ENCODE results near the gene SIGLEC5. TPM values are rescaled to one million over a fixed set of nuclear protein-coding genes. Genes with fewer than 3 reads are reported as not detected.
A peak's percentile ranks its signal among the peaks of the same experiment; 100 is the strongest.

The SIGLEC5 gene
- total RNA-seq, 1 donor from 2014 or later = not detected

GRCh38 chr19:51570962-51571575 is 59.1 kb downstream of the SIGLEC5 start, which contains the start of gene ZNF175:
Gene ZNF175 (plus strand): TSS chr19:51571283. CDS start chr19:51573330, 2,047 bp downstream.
- peaks cover 13% of the 10 kb centered on the region for H3K27me3 Mint-ChIP-seq (ENCODE audit: low read depth)
- no peaks in the 10 kb centered on the region for H3K9me3 Mint-ChIP-seq
- peaks cover 25% of the 10 kb centered on the region for H3K4me1 Mint-ChIP-seq (ENCODE audit: low read depth)
- peak within 1 kb of the TSS; percentile 97 for H3K4me3 Mint-ChIP-seq (ENCODE audit: low read depth)
- intact Hi-C loops (cut with micrococcal nuclease) = loop anchor here (1.0 to 5.0 kb wide), 3 partner anchors 23 to 36 kb away; no protein-coding TSS in a partner anchor
- H3K36me3 Mint-ChIP-seq (ENCODE audit: low read depth) = peaks cover 33% of the 10 kb centered on the region
- H3K27ac Mint-ChIP-seq = peak within 1 kb of the TSS; percentile 53
- peak; percentile 71 for DNase-seq (ENCODE audit: low spot score)

- Mint-ChIP-seq H3K4me3 (ENCODE audit: low read depth) (no peak overlapping the region), H3K4me1 (ENCODE audit: low read depth) (peaks cover 28% of the 10 kb centered on the region), H3K9me3 (no peaks in the 10 kb centered on the region), H3K27me3 (ENCODE audit: low read depth) (peaks cover 23% of the 10 kb centered on the region), H3K27ac (no peak overlapping the region), H3K36me3 (ENCODE audit: low read depth) (peaks cover 20% of the 10 kb centered on the region)
- intact Hi-C loops (cut with micrococcal nuclease) = no loop called here
- no peak for DNase-seq (ENCODE audit: low spot score)
Measured at GRCh38 chr19:51568456-51568855, 61.7 kb downstream of the SIGLEC5 start.

GRCh38 chr19:51567583-51567982 is 62.6 kb downstream of the SIGLEC5 start:
- no peak overlapping the region for H3K27ac Mint-ChIP-seq
- DNase-seq (ENCODE audit: low spot score) = no peak
- intact Hi-C loops (cut with micrococcal nuclease) = no loop called here
- H3K9me3 Mint-ChIP-seq = no peaks in the 10 kb centered on the region
- H3K36me3 Mint-ChIP-seq (ENCODE audit: low read depth) = peaks cover 14% of the 10 kb centered on the region
- H3K4me3 Mint-ChIP-seq (ENCODE audit: low read depth) = no peak overlapping the region
- peaks cover 24% of the 10 kb centered on the region for H3K27me3 Mint-ChIP-seq (ENCODE audit: low read depth)
- H3K4me1 Mint-ChIP-seq (ENCODE audit: low read depth) = peaks cover 23% of the 10 kb centered on the region

DNA sequence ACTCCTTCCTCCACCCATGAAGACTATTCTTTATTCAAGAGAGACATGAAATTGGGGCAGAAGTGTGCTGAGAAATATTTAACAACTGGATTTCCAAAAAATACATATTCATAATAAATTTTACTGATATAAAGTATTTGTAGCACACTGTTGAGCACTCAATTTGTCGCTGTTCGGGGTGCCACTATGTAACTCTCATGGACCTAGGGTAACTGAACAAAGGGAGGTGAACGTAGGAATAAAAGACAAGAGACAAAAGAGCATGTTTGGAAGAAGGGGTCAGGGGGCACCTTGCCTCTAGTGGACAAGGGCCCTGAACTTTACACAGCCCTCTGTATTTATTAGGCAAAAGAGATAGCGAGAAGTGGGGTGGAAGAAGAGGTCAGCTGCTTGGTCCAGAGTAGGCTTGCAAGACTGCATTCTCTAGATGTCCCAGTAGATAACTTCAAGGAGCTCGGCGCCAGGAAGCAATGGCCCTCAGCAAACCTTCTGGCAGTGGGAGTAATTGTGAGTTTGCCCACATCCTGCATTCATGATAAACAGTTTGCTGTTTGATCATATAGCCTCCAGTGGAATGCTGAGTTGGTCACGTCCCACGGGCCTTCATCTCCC is 63.6 kb downstream of the SIGLEC5 start:
- H3K4me1 Mint-ChIP-seq (ENCODE audit: low read depth) = peaks cover 15% of the 10 kb centered on the region
- peaks cover 28% of the 10 kb centered on the region for H3K27me3 Mint-ChIP-seq (ENCODE audit: low read depth)
- intact Hi-C loops (cut with micrococcal nuclease) = no loop called here
- H3K36me3 Mint-ChIP-seq (ENCODE audit: low read depth) = peaks cover 5% of the 10 kb centered on the region
- no peak overlapping the region for H3K27ac Mint-ChIP-seq
- no peaks in the 10 kb centered on the region for H3K9me3 Mint-ChIP-seq
- no peak for DNase-seq (ENCODE audit: low spot score)
- no peak overlapping the region for H3K4me3 Mint-ChIP-seq (ENCODE audit: low read depth)

GRCh38 chr19:51565583-51565982 is 64.6 kb downstream of the SIGLEC5 start:
- Mint-ChIP-seq H3K27ac (no peak overlapping the region), H3K4me3 (ENCODE audit: low read depth) (no peak overlapping the region), H3K4me1 (ENCODE audit: low read depth) (peaks cover 10% of the 10 kb centered on the region), H3K9me3 (no peaks in the 10 kb centered on the region), H3K36me3 (ENCODE audit: low read depth) (no peaks in the 10 kb centered on the region), H3K27me3 (ENCODE audit: low read depth) (peaks cover 35% of the 10 kb centered on the region)
- no peak for DNase-seq (ENCODE audit: low spot score)
- intact Hi-C loops (cut with micrococcal nuclease) = no loop called here

- Mint-ChIP-seq H3K4me3 (ENCODE audit: low read depth) (no peak overlapping the region), H3K4me1 (ENCODE audit: low read depth) (peaks cover 8% of the 10 kb centered on the region), H3K27me3 (ENCODE audit: low read depth) (peaks cover 39% of the 10 kb centered on the region), H3K36me3 (ENCODE audit: low read depth) (no peaks in the 10 kb centered on the region), H3K27ac (no peak overlapping the region), H3K9me3 (no peaks in the 10 kb centered on the region)
- DNase-seq (ENCODE audit: low spot score) = no peak
- intact Hi-C loops (cut with micrococcal nuclease) = no loop called here
Measured at GRCh38 chr19:51564791-51565190, 65.4 kb downstream of the SIGLEC5 start.

Other genes starting within 250 kb of the SIGLEC5 start
- gene LIM2, start 242.4 kb downstream of the SIGLEC5 start, total RNA-seq = not detected in 2 replicates
- 0.14 and 0.27 TPM in 2 replicates for gene C19orf84, start 239.8 kb downstream of the SIGLEC5 start, total RNA-seq
- gene SIGLEC10, start 212.8 kb downstream of the SIGLEC5 start, total RNA-seq = 4.0 and 6.6 TPM in 2 replicates
- gene SIGLEC8, start 171.9 kb downstream of the SIGLEC5 start, total RNA-seq = 0.07 and 0.18 TPM in 2 replicates
- gene CEACAM18, start 151.9 kb downstream of the SIGLEC5 start, total RNA-seq = not detected in 2 replicates
- gene SIGLEC12, start 128.6 kb downstream of the SIGLEC5 start, total RNA-seq = 4.5 and 4.6 TPM in 2 replicates
- gene SIGLEC6, start 98.7 kb downstream of the SIGLEC5 start, total RNA-seq = 1.2 and 1.7 TPM in 2 replicates
- gene ZNF175, start 59.1 kb downstream of the SIGLEC5 start, total RNA-seq = 11.0 and 13.4 TPM in 2 replicates
- 0.34 TPM in 1 of 2 replicates, not detected in the other for gene SIGLEC14, start 16.4 kb upstream of the SIGLEC5 start, total RNA-seq
- gene SPACA6, start 62.9 kb upstream of the SIGLEC5 start, total RNA-seq = 6.7 and 10.9 TPM in 2 replicates
- not detected in 2 replicates for gene HAS1, start 93.6 kb upstream of the SIGLEC5 start, total RNA-seq
- not detected in 2 replicates for gene FPR1, start 121.5 kb upstream of the SIGLEC5 start, total RNA-seq
- gene FPR2, start 130.8 kb upstream of the SIGLEC5 start, total RNA-seq = not detected in 2 replicates
- not detected in 2 replicates for gene FPR3, start 164.8 kb upstream of the SIGLEC5 start, total RNA-seq